Natural killer cell treated with Interleukin-12 subunit alpha and Interleukin-12 subunit beta and Interleukin-15 and Interleukin-18, amount 100 ng/mL, for 72 hours (primary cell): ENCODE measurements around the gene SLC28A1. TPM values are rescaled to one million over a fixed set of nuclear protein-coding genes. Genes with fewer than 3 reads are reported as not detected.
"Not testable (repeated sequence)": the region's sequence is repeated elsewhere in the genome, so short reads cannot be mapped to it uniquely, and the experiment has no call there.

Source experiments
- ATAC-seq, 2 donors: fragments of 150-1000 bp; cut with Tn5 transposase in 1 of 2; sonication (Bioruptor Pico), chemical (Tn5 transposase) in 1 of 2; 2 replicates each; pipeline ENCODE4 v1.10.0; 2021
- DNase-seq: peaks from one replicate; pipeline ENCODE4 v3.0.0; 2022; ENCODE audit warnings: low spot score
- H3K27ac Mint-ChIP-seq, 2 donors: 1 replicate in 1 of 2; 2 replicates in 1 of 2; pipeline ENCODE4 v1.8.0; 2022; ENCODE audit warnings: mixed read lengths in 2 of 2, mild to moderate bottlenecking in 1 of 2, moderate library complexity in 1 of 2
- H3K27me3 Mint-ChIP-seq, 2 donors: 1 replicate in 1 of 2; 2 replicates in 1 of 2; pipeline ENCODE4 v1.8.0; 2022; ENCODE audit warnings: mixed read lengths in 2 of 2
- H3K36me3 Mint-ChIP-seq: one replicate; pipeline ENCODE4 v1.8.0; 2022; ENCODE audit warnings: mixed read lengths
- H3K4me1 Mint-ChIP-seq, 2 donors: 1 replicate in 1 of 2; 2 replicates in 1 of 2; pipeline ENCODE4 v1.8.0; 2022; ENCODE audit warnings: low read depth in 2 of 2, mixed read lengths in 2 of 2, mild to moderate bottlenecking in 1 of 2
- H3K4me3 Mint-ChIP-seq: one replicate; pipeline ENCODE4 v1.8.0; 2022; ENCODE audit warnings: mixed read lengths
- H3K9me3 Mint-ChIP-seq: 2 replicates; pipeline ENCODE4 v1.8.0; 2022; ENCODE audit warnings: mixed read lengths
- total RNA-seq, 2 donors: library from RNA; stranded (reverse); gene quantifications; one replicate each; pipeline ENCODE4 v1.2.3, GENCODE V29; 2022

The SLC28A1 gene
- total RNA-seq, 2 donors from 2014 or later = not detected

DNA sequence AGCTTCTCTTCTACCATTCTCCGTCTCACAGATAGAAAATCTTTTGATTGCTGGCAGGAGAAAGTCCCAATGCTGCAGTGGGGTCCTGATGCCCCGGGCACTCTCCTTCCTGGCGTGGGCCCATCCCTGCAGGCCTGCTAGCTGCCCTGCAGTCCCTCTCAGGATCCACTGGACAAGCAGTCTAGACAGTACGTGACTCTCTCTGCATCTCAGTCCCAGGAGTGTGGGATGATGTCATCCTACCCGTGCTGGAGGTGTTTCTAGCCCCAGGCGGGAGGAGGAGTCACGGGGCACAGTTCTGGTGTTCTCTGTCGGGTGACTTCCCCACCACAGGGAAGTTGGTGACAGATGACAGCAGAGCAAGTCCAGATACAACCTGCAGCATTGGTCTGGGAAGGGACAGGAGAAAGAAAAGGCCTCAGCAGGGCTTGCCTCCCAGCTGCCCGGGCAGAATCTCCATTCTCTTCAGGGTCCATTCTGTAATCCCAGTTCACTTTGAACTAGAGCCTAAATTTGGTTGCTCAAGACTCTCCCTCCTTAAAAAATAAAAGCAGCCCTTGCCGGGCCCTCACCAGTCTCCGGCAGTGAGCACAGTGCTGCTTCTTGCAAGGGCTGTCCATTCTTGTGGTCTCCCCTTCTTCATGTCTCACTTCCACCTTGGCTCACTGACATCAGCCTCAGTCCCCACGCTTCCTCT lies 30.6 kb downstream of the SLC28A1 start:
- no peaks in the 10 kb centered on the region for H3K9me3 Mint-ChIP-seq
- peak; percentile 79 to 80 for ATAC-seq
- H3K4me3 Mint-ChIP-seq = peak overlapping the region; percentile 3
- H3K27ac Mint-ChIP-seq = peak overlapping the region in 1 of 2 donors; percentile 84
- peak; percentile 69 for DNase-seq
- no peaks in the 10 kb centered on the region for H3K36me3 Mint-ChIP-seq
- peaks cover 0 to 3% of the 10 kb centered on the region in 2 donors for H3K27me3 Mint-ChIP-seq
- H3K4me1 Mint-ChIP-seq = peaks cover 11 to 13% of the 10 kb centered on the region in 2 donors

DNA sequence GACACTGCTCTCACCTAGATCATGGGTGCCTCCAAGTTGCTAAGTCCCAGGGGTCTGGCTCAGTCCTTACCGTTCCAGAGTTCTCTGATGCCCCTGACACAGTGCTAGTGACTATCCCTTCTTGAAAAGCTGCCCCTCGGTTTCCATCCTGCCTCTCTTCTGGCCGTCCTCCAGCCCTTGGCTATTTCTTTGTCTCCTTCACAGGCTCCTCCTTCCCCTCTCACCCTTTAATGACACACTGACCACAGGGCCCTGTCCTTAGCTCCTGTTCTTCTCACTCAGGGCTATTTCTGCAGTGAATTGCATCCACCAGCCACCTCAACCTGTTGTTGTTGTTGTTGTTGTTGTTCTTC lies 31.1 kb downstream of the SLC28A1 start:
- H3K36me3 Mint-ChIP-seq = no peaks in the 10 kb centered on the region
- peak overlapping the region; percentile 3 for H3K4me3 Mint-ChIP-seq
- H3K4me1 Mint-ChIP-seq = peaks cover 11 to 13% of the 10 kb centered on the region in 2 donors
- DNase-seq (no peak), ATAC-seq (peak; percentile 37 to 39)
- H3K27me3 Mint-ChIP-seq = peaks cover 0 to 3% of the 10 kb centered on the region in 2 donors
- H3K27ac Mint-ChIP-seq = no peak overlapping the region
- no peaks in the 10 kb centered on the region for H3K9me3 Mint-ChIP-seq

DNA sequence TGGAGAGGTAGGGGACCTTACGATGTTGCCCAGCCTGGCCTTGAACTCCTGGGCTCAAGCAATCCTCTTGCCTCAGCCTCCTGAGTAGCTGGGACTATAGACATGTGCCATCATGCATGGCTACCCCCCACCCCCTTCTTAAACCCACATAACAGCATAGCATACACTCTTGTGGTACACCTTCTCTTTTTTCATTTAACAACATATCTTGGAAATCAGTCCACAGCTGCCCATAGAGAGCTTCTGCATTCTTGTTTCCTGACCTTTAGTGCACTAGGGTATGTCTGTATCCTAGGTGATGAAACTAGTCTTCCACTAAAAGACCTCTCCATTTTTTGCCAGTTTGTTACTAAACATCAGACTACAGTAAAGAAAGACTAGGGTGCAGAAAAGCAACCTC lies 33.0 kb downstream of the SLC28A1 start:
- no peak overlapping the region for H3K27ac Mint-ChIP-seq
- peaks cover 0 to 3% of the 10 kb centered on the region in 2 donors for H3K27me3 Mint-ChIP-seq
- H3K9me3 Mint-ChIP-seq = no peaks in the 10 kb centered on the region
- no peaks in the 10 kb centered on the region for H3K36me3 Mint-ChIP-seq
- peaks cover 11% of the 10 kb centered on the region in 2 donors for H3K4me1 Mint-ChIP-seq
- no peak for ATAC-seq
- H3K4me3 Mint-ChIP-seq = no peak overlapping the region
- no peak for DNase-seq

DNA sequence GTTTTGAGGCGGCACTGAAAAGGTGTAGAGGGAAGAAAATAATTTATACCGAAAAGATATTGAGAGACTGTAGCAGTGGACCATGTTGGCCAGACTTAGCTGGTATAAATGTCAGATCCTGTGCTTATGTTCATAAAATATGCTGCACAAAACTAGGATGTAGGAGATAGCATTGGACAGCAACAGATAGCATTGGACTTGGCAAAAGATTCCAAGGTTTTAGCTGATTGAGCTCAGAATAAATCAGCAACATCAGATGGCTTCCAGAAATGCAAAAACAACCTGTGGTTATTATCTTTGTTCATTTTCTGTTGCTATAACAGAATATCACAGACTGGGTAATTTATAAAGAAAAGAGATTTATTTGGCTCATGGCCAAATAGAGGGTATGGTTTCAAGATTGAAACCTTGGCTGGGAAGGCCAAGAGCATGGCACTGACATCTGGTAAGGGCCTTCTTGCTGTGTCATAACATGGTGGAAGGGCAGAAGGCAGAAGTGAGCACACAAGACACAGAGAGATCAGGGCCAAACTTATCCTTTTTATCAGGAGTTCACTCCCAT lies 34.7 kb downstream of the SLC28A1 start:
- H3K27me3 Mint-ChIP-seq = peaks cover 0 to 3% of the 10 kb centered on the region in 2 donors
- no peak overlapping the region for H3K27ac Mint-ChIP-seq
- no peak overlapping the region for H3K4me3 Mint-ChIP-seq
- ATAC-seq = no peak
- no peak for DNase-seq
- no peaks in the 10 kb centered on the region for H3K36me3 Mint-ChIP-seq
- peaks cover 10 to 11% of the 10 kb centered on the region in 2 donors for H3K4me1 Mint-ChIP-seq
- no peaks in the 10 kb centered on the region for H3K9me3 Mint-ChIP-seq

- Mint-ChIP-seq H3K4me1 (no peaks in the 10 kb centered on the region), H3K36me3 (no peaks in the 10 kb centered on the region), H3K4me3 (no peak overlapping the region), H3K27ac (no peak overlapping the region), H3K27me3 (no peaks in the 10 kb centered on the region), H3K9me3 (no peaks in the 10 kb centered on the region)
- ATAC-seq = no peak
- no peak for DNase-seq
Measured at GRCh38 chr15:84921121-84921520, 36.7 kb downstream of the SLC28A1 start.

DNA sequence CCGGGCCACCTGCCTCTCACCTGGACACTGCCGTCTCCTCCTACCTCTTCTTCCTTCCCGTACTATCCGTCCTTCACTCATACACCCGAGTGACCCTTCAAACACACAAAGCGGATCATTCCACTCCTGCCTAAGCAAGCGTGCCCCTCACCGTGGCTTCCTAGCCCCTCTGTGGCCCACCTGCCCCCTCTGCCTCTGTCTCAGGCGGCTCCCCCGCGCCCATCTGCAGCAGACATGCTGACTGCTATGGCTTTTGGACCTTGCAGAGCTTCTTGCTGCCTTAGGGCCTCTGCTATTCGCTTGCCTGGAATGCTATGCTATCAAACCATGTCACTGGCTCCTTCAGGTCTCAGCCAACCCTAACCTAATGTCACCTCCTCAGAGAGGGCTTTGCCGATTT lies 38.1 kb downstream of the SLC28A1 start:
- H3K36me3 Mint-ChIP-seq = no peaks in the 10 kb centered on the region
- DNase-seq (no peak), ATAC-seq (peak in 1 of 2 donors; percentile 6)
- no peaks in the 10 kb centered on the region for H3K9me3 Mint-ChIP-seq
- H3K4me1 Mint-ChIP-seq = no peaks in the 10 kb centered on the region
- no peak overlapping the region for H3K27ac Mint-ChIP-seq
- no peak overlapping the region for H3K4me3 Mint-ChIP-seq
- H3K27me3 Mint-ChIP-seq = no peaks in the 10 kb centered on the region

- Mint-ChIP-seq H3K27me3 (no peaks in the 10 kb centered on the region), H3K27ac (no peak overlapping the region), H3K36me3 (no peaks in the 10 kb centered on the region), H3K4me1 (peaks cover 0 to 5% of the 10 kb centered on the region in 2 donors), H3K4me3 (no peak overlapping the region), H3K9me3 (no peaks in the 10 kb centered on the region)
- ATAC-seq (no peak), DNase-seq (no peak)
Measured at GRCh38 chr15:84924077-84924731, 39.7 kb downstream of the SLC28A1 start.

- not testable (repeated sequence) for H3K27me3 Mint-ChIP-seq, H3K4me3 Mint-ChIP-seq, H3K36me3 Mint-ChIP-seq, H3K4me1 Mint-ChIP-seq, H3K9me3 Mint-ChIP-seq, H3K27ac Mint-ChIP-seq, DNase-seq, ATAC-seq
Measured at GRCh38 chr15:84924821-84925569, 40.5 kb downstream of the SLC28A1 start.

DNA sequence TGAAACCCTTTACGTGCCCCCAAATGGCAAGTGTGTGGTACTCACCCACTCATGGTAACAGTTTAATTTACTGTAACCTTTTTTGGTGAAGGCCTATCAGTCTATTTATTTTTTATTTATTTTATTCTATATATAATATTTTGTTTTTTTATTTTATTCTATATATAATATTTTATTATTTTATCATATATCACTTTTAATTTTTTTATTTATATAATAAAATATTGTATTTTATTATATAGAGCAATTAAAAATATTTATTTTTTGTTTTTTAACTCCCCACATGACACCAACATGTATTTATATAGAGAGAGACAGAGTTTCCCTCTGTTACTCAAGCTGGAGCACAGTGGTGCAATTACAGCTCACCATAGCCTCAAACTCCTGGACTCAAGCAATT lies 41.4 kb downstream of the SLC28A1 start:
- no peak overlapping the region for H3K4me3 Mint-ChIP-seq
- no peaks in the 10 kb centered on the region for H3K36me3 Mint-ChIP-seq
- DNase-seq (no peak), ATAC-seq (no peak)
- H3K27ac Mint-ChIP-seq = no peak overlapping the region
- no peaks in the 10 kb centered on the region for H3K9me3 Mint-ChIP-seq
- H3K4me1 Mint-ChIP-seq = peaks cover 0 to 5% of the 10 kb centered on the region in 2 donors
- no peaks in the 10 kb centered on the region for H3K27me3 Mint-ChIP-seq

GRCh38 chr15:84926491-84927230 lies 42.2 kb downstream of the SLC28A1 start:
- H3K27ac Mint-ChIP-seq = no peak overlapping the region
- DNase-seq = no peak

DNA sequence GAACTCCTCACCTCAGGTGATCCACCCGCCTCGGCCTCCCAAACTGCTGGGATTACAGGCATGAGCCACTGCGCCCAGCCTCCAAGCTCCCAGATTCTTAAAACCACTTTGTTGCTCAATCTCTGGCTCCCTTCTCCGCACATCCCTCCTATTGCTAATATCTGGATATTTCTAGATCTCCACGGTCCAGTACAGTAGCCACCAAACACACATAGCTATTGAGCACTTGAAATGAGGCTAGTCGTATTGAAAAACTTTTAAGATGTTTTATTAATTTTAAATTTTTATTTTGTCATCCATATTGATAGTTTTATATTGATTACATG lies 44.3 kb downstream of the SLC28A1 start:
- H3K4me1 Mint-ChIP-seq = peaks cover 0 to 5% of the 10 kb centered on the region in 2 donors
- DNase-seq (no peak), ATAC-seq (no peak)
- H3K9me3 Mint-ChIP-seq = no peaks in the 10 kb centered on the region
- H3K27ac Mint-ChIP-seq = no peak overlapping the region
- no peaks in the 10 kb centered on the region for H3K36me3 Mint-ChIP-seq
- H3K27me3 Mint-ChIP-seq = no peaks in the 10 kb centered on the region
- no peak overlapping the region for H3K4me3 Mint-ChIP-seq

More at GRCh38 chr15:84926491-84927230, 42.2 kb downstream of the SLC28A1 start:
- Mint-ChIP-seq H3K4me1 (peaks cover 0 to 5% of the 10 kb centered on the region in 2 donors), H3K36me3 (no peaks in the 10 kb centered on the region), H3K27me3 (no peaks in the 10 kb centered on the region), H3K4me3 (no peak overlapping the region), H3K9me3 (no peaks in the 10 kb centered on the region)
- no peak for ATAC-seq

GRCh38 chr15:84929795-84930603 lies 45.5 kb downstream of the SLC28A1 start:
- peak; percentile 7 to 19 for ATAC-seq
- peaks cover 0 to 5% of the 10 kb centered on the region in 2 donors for H3K4me1 Mint-ChIP-seq
- H3K36me3 Mint-ChIP-seq = no peaks in the 10 kb centered on the region
- no peak overlapping the region for H3K4me3 Mint-ChIP-seq
- DNase-seq = no peak
- H3K27ac Mint-ChIP-seq = no peak overlapping the region
- H3K9me3 Mint-ChIP-seq = no peaks in the 10 kb centered on the region
- H3K27me3 Mint-ChIP-seq = no peaks in the 10 kb centered on the region
